IMR-90 (cell line): ENCODE measurements around the gene TRIM63. TPM values are rescaled to one million over a fixed set of nuclear protein-coding genes. Genes with fewer than 3 reads are reported as not detected.

ENCODE experiments used
- ATAC-seq: fragments of 200-7000 bp; cut with Tn5 transposase; 2 replicates; pipeline ENCODE4 v1.9.1; 2020; ENCODE audit warnings: low read depth, mild to moderate bottlenecking, moderate library complexity
- BruUV-seq: library from RNA; stranded (reverse); fragments of 400-500 nt; replicated peaks from 2 replicates; lab custom pipeline; 2021; lab: Mats Ljungman, UMichigan
- CTCF ChIA-PET: fragments of 300-600 bp; formaldehyde crosslinking; extraction: SDS; loops from one replicate; lab custom pipeline; 2021; ENCODE audit warnings: antibody characterized with exemption; lab: Yijun Ruan, JAX
- POLR2A ChIA-PET: fragments of 300-600 bp; sonication (Branson Sonifier 250); formaldehyde crosslinking; loops from one replicate; lab custom pipeline; 2022; ENCODE audit warnings: antibody characterized with exemption; ENCODE audit not compliant: unreplicated experiment; lab: Charles Lee
- DNase-seq: peaks from one replicate; pipeline ENCODE4 v3.0.0; 2013
- H2AFZ ChIP-seq: replicated peaks from 2 replicates; pipeline ENCODE3; 2013; ENCODE audit warnings: low read length, mild to moderate bottlenecking; ENCODE audit not compliant: poor library complexity
- H2AK5ac ChIP-seq: 2 replicates; pipeline ENCODE4 v1.6.1; 2013; ENCODE audit warnings: low read depth, low read length, inconsistent platforms
- H2AK9ac ChIP-seq: replicated peaks from 2 replicates; pipeline ENCODE3; 2013; ENCODE audit warnings: mild to moderate bottlenecking, low read depth, low read length, moderate library complexity; ENCODE audit not compliant: poor library complexity
- H2BK120ac ChIP-seq: 2 replicates; pipeline ENCODE4 v1.6.1; 2013; ENCODE audit warnings: low read depth, low read length, inconsistent platforms
- H2BK15ac ChIP-seq: 3 replicates; pipeline ENCODE4 v1.6.1; 2013; ENCODE audit warnings: low read depth, low read length, inconsistent platforms
- H2BK20ac ChIP-seq: 2 replicates; pipeline ENCODE4 v1.6.1; 2013; ENCODE audit warnings: low read depth, mild to moderate bottlenecking, inconsistent platforms, low read length, moderate library complexity
- H2BK5ac ChIP-seq: 2 replicates; pipeline ENCODE4 v1.6.1; 2013; ENCODE audit warnings: mild to moderate bottlenecking, low read depth, low read length, inconsistent platforms; ENCODE audit not compliant: poor library complexity, severe bottlenecking
- H3K14ac ChIP-seq: replicated peaks from 2 replicates; pipeline ENCODE4 v1.6.1; 2013; ENCODE audit warnings: low read depth, low read length, inconsistent platforms
- H3K18ac ChIP-seq: 2 replicates; pipeline ENCODE4 v1.6.1; 2013; ENCODE audit warnings: low read depth, low read length, control low read depth
- H3K23ac ChIP-seq: 2 replicates; pipeline ENCODE4 v1.6.1; 2013; ENCODE audit warnings: low read depth, low read length, inconsistent platforms
- H3K27ac ChIP-seq: 2 replicates; pipeline ENCODE4 v1.5.1; 2013; ENCODE audit warnings: mild to moderate bottlenecking, control low read depth, low read length; ENCODE audit not compliant: insufficient read depth
- H3K27me3 ChIP-seq: 2 replicates; pipeline ENCODE4 v1.6.1; 2013; ENCODE audit warnings: low read length; ENCODE audit not compliant: control insufficient read depth, insufficient read depth
- H3K36me3 ChIP-seq: 2 replicates; pipeline ENCODE4 v1.6.1; 2013; ENCODE audit warnings: low read length, mixed read lengths; ENCODE audit not compliant: control insufficient read depth, insufficient read depth
- H3K4ac ChIP-seq: 2 replicates; pipeline ENCODE4 v1.6.1; 2013; ENCODE audit warnings: low read depth, low read length, inconsistent platforms
- H3K4me1 ChIP-seq: 2 replicates; pipeline ENCODE4 v1.6.1; 2013; ENCODE audit warnings: low read length, mixed read lengths; ENCODE audit not compliant: control insufficient read depth, insufficient read depth
- H3K4me2 ChIP-seq: 2 replicates; pipeline ENCODE4 v1.6.1; 2013; ENCODE audit warnings: low read depth, mild to moderate bottlenecking, control low read depth, low read length, moderate library complexity
- H3K4me3 ChIP-seq: 2 replicates; pipeline ENCODE4 v1.5.1; 2013; ENCODE audit warnings: low read depth, mild to moderate bottlenecking, control low read depth, low read length, moderate library complexity; ENCODE audit not compliant: insufficient read depth
- H3K56ac ChIP-seq: 2 replicates; pipeline ENCODE4 v1.6.1; 2013; ENCODE audit warnings: low read length, inconsistent platforms; ENCODE audit not compliant: insufficient read depth; ENCODE audit errors: extremely low read depth
- H3K79me1 ChIP-seq, 2 experiments: 2 replicates each; pipeline ENCODE4 v1.6.1; 2013; ENCODE audit warnings: low read length in 2 of 2, inconsistent platforms in 1 of 2, low read depth in 1 of 2
- H3K9ac ChIP-seq: 2 replicates; pipeline ENCODE4 v1.6.1; 2013; ENCODE audit warnings: low read depth, low read length, control low read depth
- H3K9me1 ChIP-seq: 2 replicates; pipeline ENCODE4 v1.6.1; 2013; ENCODE audit warnings: low read length, inconsistent platforms; ENCODE audit not compliant: insufficient read depth
- H3K9me3 ChIP-seq: 2 replicates; pipeline ENCODE4 v1.6.1; 2013; ENCODE audit warnings: low read length; ENCODE audit not compliant: control insufficient read depth, insufficient read depth
- H4K20me1 ChIP-seq: 2 replicates; pipeline ENCODE4 v1.6.1; 2013; ENCODE audit warnings: low read length, inconsistent platforms; ENCODE audit not compliant: insufficient read depth
- H4K5ac ChIP-seq: 2 replicates; pipeline ENCODE4 v1.6.1; 2013; ENCODE audit warnings: mild to moderate bottlenecking, low read depth, low read length, control low read depth
- H4K8ac ChIP-seq, 2 experiments: 2 replicates each; pipeline ENCODE4 v1.6.1; 2013; ENCODE audit warnings: low read depth in 2 of 2, low read length in 2 of 2, control low read depth in 1 of 2, inconsistent platforms in 1 of 2
- H4K91ac ChIP-seq: 2 replicates; pipeline ENCODE4 v1.6.1; 2013; ENCODE audit warnings: low read depth, low read length, inconsistent platforms; ENCODE audit not compliant: insufficient read depth
- CEBPB ChIP-seq: IDR thresholded peaks from 2 replicates; pipeline ENCODE4 v1.6.1; 2012; ENCODE audit warnings: low read depth, low read length, improper control_type of control experiment
- MAFK ChIP-seq: IDR thresholded peaks from 2 replicates; pipeline ENCODE4 v1.6.1; 2012; ENCODE audit warnings: low read depth, low read length, improper control_type of control experiment
- WGBS, 2 experiments: methylation state at CpG; one replicate each; pipeline versions ENCODE4 v1.1.5 to v1.1.7; 2013; ENCODE audit warnings: missing lambda C conversion rate in 2 of 2; ENCODE audit not compliant: insufficient read length in 1 of 2; ENCODE audit errors: extremely low coverage in 2 of 2; 5-methylcytosine and 5-hydroxymethylcytosine counted together
- dilution Hi-C: fragments of 300-500 bp; cut with HindIII; formaldehyde crosslinking; loops from one replicate; pipeline ENCODE4 v1.14.3; 2018; ENCODE audit warnings: low sequenced_read_pairs; ENCODE audit not compliant: unreplicated experiment
- in situ Hi-C: fragments of 300-500 bp; cut with MboI; formaldehyde crosslinking; loops from 3 replicates; pipeline ENCODE4 v1.14.3; 2019; ENCODE audit warnings: low sequenced_read_pairs, inconsistent platforms, mixed read lengths
- intact Hi-C: fragments of 100-400 bp; cut with micrococcal nuclease; formaldehyde crosslinking; loops from 2 replicates; pipeline ENCODE4 v1.10.0; 2022
- polyA plus RNA-seq, 3 experiments: library from polyadenylated mRNA; depleted of rRNA; stranded (reverse); fragments of >200 nt; gene quantifications; 2 replicates each; pipeline ENCODE4 v1.2.3, GENCODE V29; 2012; ENCODE audit warnings: low replicate concordance in 1 of 3
- total RNA-seq: library from RNA; depleted of rRNA; stranded (reverse); fragments of >200 nt; gene quantifications from 2 replicates; pipeline ENCODE4 v1.2.3, GENCODE V29; 2012

TRIM63 gene
- total and polyA plus RNA-seq, 2 of the 4 experiments (the other 2 are of a cell fraction), result not detected

DNA sequence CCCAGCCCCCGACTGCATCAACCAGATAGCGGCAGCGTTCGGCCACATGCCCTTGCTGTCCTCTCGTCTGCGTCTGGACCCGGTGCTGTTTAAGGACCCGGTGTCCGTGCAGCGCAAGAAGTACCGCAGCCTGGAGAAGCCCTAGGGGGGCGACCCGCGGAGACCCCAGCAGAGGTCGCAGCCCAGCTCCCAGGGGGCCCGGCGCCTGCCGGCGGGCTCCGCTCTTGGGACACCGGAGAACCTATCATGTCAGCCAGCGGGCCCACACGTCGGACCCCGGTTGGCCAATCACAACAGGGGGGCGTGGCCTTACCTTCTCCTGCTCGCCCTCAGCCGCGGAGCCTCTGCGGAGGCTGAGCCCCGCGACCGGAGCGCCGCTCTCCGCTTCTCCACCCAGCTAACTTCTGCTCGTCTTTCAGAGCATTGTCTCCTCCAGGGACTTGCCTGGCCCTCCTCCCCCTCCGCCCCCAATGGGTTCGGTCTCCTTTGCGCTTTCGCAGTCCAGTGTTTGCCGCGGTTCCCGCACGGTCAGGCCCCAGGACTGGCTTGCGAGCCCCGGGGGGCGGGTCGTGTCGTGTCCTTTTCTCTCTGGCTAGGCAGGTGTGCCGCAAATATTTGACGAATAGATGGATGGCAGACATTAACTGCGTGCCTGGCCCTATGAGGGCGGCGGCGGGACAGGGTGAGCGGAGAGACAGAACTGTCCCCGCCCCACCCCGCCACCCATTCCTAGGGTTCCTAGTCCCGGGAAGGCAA, 32.0 kb downstream of the TRIM63 start:
- Histone ChIP-seq H3K9ac (peak overlapping the region; percentile 63), H2BK20ac (no peak overlapping the region), H3K9me3 (no peaks in the 10 kb centered on the region), H3K27ac (no peak overlapping the region), H3K9me1 (0 out of 2 replicates have a peak, but pooled peaks cover 3% of the 10 kb centered on the region), H3K36me3 (no peaks in the 10 kb centered on the region), H2AK5ac (no peak overlapping the region), H2BK120ac (no peak overlapping the region), H4K5ac (no peak overlapping the region), H2BK5ac (no peak overlapping the region), H2AFZ (peak overlapping the region; percentile 98), H3K14ac (peak overlapping the region; percentile 56; the same call in 1 of the 2 replicates), H4K91ac (no peak overlapping the region), H3K4me1 (peaks cover 6% of the 10 kb centered on the region), H3K18ac (no peak overlapping the region), H4K8ac (peak overlapping the region in 1 of 2 experiments; percentile 59; a peak in 1 of 4 replicates), H4K20me1 (no peaks in the 10 kb centered on the region), H3K4me2 (peak overlapping the region; percentile 79), H3K27me3 (peaks cover 14% of the 10 kb centered on the region; the same call in 1 of the 2 replicates), H3K4ac (peak overlapping the region; percentile 50; the same call in 1 of the 2 replicates), H3K4me3 (peak overlapping the region; percentile 66), H2AK9ac (peak overlapping the region; percentile 77), H2BK15ac (no peak overlapping the region), H3K79me1 (no peaks in the 10 kb centered on the region), H3K23ac (peak overlapping the region; percentile 75; the same call in 1 of the 2 replicates), H3K56ac (no peak overlapping the region)
- CTCF ChIA-PET, result interaction anchor here (0.5 to 1.2 kb wide), 7 partner anchors 14 to 242 kb away, joined by 3 to 9 read pairs (median 4); partner anchors contain the start of gene EXTL1
- BruUV-seq, result no TSS peak
- TF ChIP-seq CEBPB (peak; percentile 42; the same call in 1 of the 2 replicates), MAFK (no peak)
- DNase-seq (peak; percentile 87), ATAC-seq (peak; percentile 94)
- intact Hi-C loops, result loop anchor here (5.0 kb wide), 1 partner anchor 242 kb away; no protein-coding TSS in a partner anchor
- POLR2A ChIA-PET, result interaction anchor here (0.6 kb wide), 1 partner anchor 137 kb away, joined by 3 read pairs; no protein-coding TSS in a partner anchor
- dilution Hi-C loops, result no loop called here
- WGBS, 2 experiments, result 0% methylated on average over 20 of the region's 60 CpGs; no CpG with 5 or more reads in 1 of the 2 experiments
- in situ Hi-C loops, result no loop called here
